ENCODE data around the gene KRT32. TPM values are rescaled to one million over a fixed set of nuclear protein-coding genes. Genes with fewer than 3 reads are reported as not detected.

The KRT32 gene
- total and polyA plus RNA-seq, 4 donors, result not detected

DNA sequence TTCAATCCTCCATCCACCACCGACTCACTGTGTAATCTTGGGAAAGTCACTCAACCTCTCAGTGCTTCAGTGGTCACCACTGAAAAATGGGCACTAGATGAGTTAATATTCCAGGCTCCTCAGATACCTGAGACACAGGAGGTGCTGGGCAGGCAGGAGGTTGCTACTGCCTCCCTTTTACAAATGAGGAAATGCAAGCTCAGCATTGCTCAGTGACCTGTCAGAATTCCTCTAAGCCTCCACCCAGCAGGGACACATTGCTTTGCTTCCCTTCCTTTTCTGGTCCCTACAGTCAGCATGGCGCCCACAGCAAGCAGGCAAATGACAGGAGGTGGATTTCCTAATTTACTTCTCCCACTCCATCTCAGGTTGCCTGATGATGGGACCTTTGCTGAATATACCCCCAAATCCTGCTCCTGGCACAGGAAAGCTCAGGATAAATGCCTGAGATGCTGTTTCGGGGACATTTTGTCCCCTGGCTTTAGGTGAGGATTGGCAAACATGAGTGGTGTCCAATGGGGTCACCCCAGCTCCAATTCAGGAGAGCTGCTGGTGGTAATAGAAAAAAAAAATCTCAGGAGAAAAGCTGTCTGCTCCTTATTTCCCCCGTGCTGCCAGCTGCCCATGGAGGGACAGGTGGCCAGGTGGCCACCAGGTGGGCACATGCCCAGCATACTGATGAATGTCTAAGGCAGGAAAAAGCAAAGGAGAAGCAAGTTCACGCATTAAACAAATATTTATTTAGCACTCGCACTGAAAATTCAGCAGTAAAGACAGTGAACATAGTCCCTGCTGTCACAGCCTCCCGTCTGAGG is 43.3 kb upstream of the KRT32 start:
- ATAC-seq (ENCODE audit: insufficient read depth, low FRiP score) (no peak), DNase-seq (no peak)
- Histone ChIP-seq H3K9me3 (ENCODE audit: control insufficient read depth in 4 of 4, insufficient read depth in 3 of 4, low read length in 3 of 4) (no peaks in the 10 kb centered on the region), H3K27ac (ENCODE audit: low read depth in 1 of 2, low read length in 1 of 2) (no peak overlapping the region), H3K4me3 (no peak overlapping the region), H3K36me3 (ENCODE audit: control insufficient read depth in 4 of 4, insufficient read depth in 4 of 4, low read length in 4 of 4) (no peaks in the 10 kb centered on the region), H3K9ac (ENCODE audit: insufficient read depth in 1 of 2, low read length in 2 of 2) (no peak overlapping the region), H3K27me3 (ENCODE audit: control insufficient read depth in 3 of 3, insufficient read depth in 3 of 3, low read length in 2 of 3) (no peaks in the 10 kb centered on the region), H3K4me1 (ENCODE audit: control insufficient read depth in 5 of 5, insufficient read depth in 5 of 5, low read length in 5 of 5) (peaks cover 0 to 7% (median 0%) of the 10 kb centered on the region in 5 donors)
- TF ChIP-seq, protein P1, sequence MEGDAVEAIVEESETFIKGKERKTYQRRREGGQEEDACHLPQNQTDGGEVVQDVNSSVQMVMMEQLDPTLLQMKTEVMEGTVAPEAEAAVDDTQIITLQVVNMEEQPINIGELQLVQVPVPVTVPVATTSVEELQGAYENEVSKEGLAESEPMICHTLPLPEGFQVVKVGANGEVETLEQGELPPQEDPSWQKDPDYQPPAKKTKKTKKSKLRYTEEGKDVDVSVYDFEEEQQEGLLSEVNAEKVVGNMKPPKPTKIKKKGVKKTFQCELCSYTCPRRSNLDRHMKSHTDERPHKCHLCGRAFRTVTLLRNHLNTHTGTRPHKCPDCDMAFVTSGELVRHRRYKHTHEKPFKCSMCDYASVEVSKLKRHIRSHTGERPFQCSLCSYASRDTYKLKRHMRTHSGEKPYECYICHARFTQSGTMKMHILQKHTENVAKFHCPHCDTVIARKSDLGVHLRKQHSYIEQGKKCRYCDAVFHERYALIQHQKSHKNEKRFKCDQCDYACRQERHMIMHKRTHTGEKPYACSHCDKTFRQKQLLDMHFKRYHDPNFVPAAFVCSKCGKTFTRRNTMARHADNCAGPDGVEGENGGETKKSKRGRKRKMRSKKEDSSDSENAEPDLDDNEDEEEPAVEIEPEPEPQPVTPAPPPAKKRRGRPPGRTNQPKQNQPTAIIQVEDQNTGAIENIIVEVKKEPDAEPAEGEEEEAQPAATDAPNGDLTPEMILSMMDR (IDR thresholded peaks at IDR 0.05; ENCODE audit: control extremely low read depth, extremely low read depth), result no peak
- WGBS, 2 donors, result 74 to 83% methylated on average over 7 of the region's 7 CpGs

DNA sequence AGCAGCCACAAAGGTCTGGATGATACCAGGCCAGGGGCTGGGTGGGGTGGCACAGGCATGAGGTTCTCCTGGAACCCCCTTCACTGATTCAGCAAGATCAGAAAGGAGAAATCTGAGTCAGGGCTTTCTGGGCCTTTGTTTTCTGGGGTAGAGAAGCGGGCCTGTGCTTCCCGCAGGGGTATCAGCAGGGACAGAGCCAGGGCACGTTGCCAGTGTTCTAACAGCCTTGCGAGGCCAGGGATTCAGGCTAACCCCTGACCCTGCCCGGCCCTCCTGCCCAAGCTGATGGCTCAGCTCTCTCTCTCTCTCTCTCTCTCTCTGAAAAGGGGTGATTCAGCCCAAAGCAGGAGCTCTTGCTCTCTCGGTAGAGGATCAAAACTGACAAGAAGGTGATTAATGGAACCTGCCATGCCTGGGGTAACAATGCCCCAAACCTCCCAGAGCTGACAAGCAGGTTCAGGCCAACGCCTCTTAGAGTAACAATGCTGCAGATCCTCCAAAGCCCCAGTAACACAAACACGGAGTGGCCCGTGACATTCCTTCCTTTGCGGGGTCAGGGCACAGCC is 40.2 kb upstream of the KRT32 start:
- Histone ChIP-seq H3K36me3 (ENCODE audit: control insufficient read depth in 4 of 4, insufficient read depth in 4 of 4, low read length in 4 of 4) (no peaks in the 10 kb centered on the region), H3K27ac (ENCODE audit: low read depth in 1 of 2, low read length in 1 of 2) (peak overlapping the region in 1 of 2 donors; percentile 56), H3K4me3 (no peak overlapping the region), H3K9ac (ENCODE audit: insufficient read depth in 1 of 2, low read length in 2 of 2) (no peak overlapping the region), H3K9me3 (ENCODE audit: control insufficient read depth in 4 of 4, insufficient read depth in 3 of 4, low read length in 3 of 4) (no peaks in the 10 kb centered on the region), H3K27me3 (ENCODE audit: control insufficient read depth in 3 of 3, insufficient read depth in 3 of 3, low read length in 2 of 3) (no peaks in the 10 kb centered on the region), H3K4me1 (ENCODE audit: control insufficient read depth in 5 of 5, insufficient read depth in 5 of 5, low read length in 5 of 5) (peaks cover 0 to 7% (median 1%) of the 10 kb centered on the region in 5 donors)
- 58 to 64% methylated on average over 10 of the region's 10 CpGs for WGBS, 2 donors
- ATAC-seq (ENCODE audit: insufficient read depth, low FRiP score), result no peak
- DNase-seq, result no peak
- TF ChIP-seq, protein P1 (IDR thresholded peaks at IDR 0.05; ENCODE audit: control extremely low read depth, extremely low read depth), result no peak

DNA sequence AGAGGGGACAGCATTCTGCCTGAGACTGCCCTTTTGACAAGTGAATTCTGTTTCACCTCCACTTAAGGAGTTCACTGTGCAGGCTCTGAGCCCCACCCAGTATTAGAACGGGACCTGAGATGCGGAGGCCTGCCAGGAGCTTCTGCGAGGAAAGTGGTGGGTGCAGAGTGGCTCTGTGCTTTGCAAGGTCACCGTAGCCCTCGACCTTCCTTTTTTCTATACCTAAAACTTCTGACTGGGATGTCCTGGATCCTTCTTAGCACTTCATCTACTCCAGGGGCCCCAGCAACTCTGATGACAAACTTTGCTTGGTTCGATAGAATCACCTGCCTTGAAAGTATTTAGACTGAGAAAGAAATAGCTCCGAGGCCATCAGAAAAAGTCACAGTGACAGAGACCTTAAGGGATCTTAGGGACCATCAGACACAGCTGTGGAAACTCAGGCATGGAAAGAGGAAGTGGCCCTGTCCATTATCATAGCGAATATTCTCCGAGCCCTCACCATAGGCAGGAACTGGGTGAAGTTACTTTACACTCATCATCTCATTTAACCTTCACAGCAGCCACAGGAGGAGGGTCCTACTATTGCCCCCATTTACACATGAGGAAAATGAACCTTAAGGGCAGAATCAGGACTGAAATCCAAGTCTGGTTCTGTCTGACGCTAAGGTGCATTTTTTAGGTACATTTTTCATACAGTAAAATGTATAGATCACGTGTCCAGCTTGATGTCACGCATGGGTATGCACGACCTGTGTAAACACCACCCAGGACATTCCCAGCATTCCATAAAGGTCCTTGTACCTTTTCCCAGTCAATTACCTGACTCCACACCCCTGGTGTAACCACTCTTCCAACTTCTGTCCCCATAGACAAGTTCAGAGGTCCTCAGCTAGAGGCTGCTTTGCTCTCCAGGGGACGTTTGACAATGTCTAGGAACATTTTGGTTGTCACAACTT is 38.9 kb upstream of the KRT32 start:
- WGBS, 2 donors, result 65 to 68% methylated on average over 14 of the region's 14 CpGs
- Histone ChIP-seq H3K9ac (ENCODE audit: insufficient read depth in 1 of 2, low read length in 2 of 2) (no peak overlapping the region), H3K36me3 (ENCODE audit: control insufficient read depth in 4 of 4, insufficient read depth in 4 of 4, low read length in 4 of 4) (no peaks in the 10 kb centered on the region), H3K4me3 (no peak overlapping the region), H3K27ac (ENCODE audit: low read depth in 1 of 2, low read length in 1 of 2) (peak overlapping the region in 1 of 2 donors; percentile 56), H3K9me3 (ENCODE audit: control insufficient read depth in 4 of 4, insufficient read depth in 3 of 4, low read length in 3 of 4) (no peaks in the 10 kb centered on the region), H3K4me1 (ENCODE audit: control insufficient read depth in 5 of 5, insufficient read depth in 5 of 5, low read length in 5 of 5) (peaks cover 0 to 7% (median 1%) of the 10 kb centered on the region in 5 donors), H3K27me3 (ENCODE audit: control insufficient read depth in 3 of 3, insufficient read depth in 3 of 3, low read length in 2 of 3) (no peaks in the 10 kb centered on the region)
- DNase-seq, result peak in 2 of 3 donors; percentile 18 to 49
- TF ChIP-seq, protein P1 (IDR thresholded peaks at IDR 0.05; ENCODE audit: control extremely low read depth, extremely low read depth), result no peak
- no peak for ATAC-seq (ENCODE audit: insufficient read depth, low FRiP score)
